Panc1 (cell line): ENCODE data around the gene GNAZ. TPM values are rescaled to one million over a fixed set of nuclear protein-coding genes. Genes with fewer than 3 reads are reported as not detected.

Experiments
- ATAC-seq: fragments of 200-7000 bp; cut with Tn5 transposase; 2 replicates; pipeline ENCODE4 v1.9.1; 2020; ENCODE audit warnings: mild to moderate bottlenecking, moderate library complexity
- BruUV-seq: library from RNA; stranded (reverse); fragments of 400-500 nt; replicated peaks from 2 replicates; lab custom pipeline; 2021; lab: Mats Ljungman, UMichigan
- CTCF ChIA-PET: fragments of 300-600 bp; sonication (Branson Sonifier 250); formaldehyde crosslinking; loops from one replicate; lab custom pipeline; 2022; ENCODE audit warnings: antibody characterized with exemption; lab: Charles Lee
- POLR2A ChIA-PET: fragments of 300-600 bp; sonication (Branson Sonifier 250); formaldehyde crosslinking; loops from one replicate; lab custom pipeline; 2022; ENCODE audit warnings: antibody characterized with exemption; lab: Charles Lee
- DNase-seq: peaks from one replicate; pipeline ENCODE4 v3.0.0-alpha.2; 2010; ENCODE audit warnings: low read depth, low spot score
- H3K27ac ChIP-seq: 2 replicates; pipeline ENCODE4 v1.5.1; 2011; ENCODE audit warnings: mild to moderate bottlenecking, low read length, inconsistent platforms
- H3K27me3 ChIP-seq: fragments of 200-500 bp; sonication (Bioruptor generic); 2 replicates; pipeline ENCODE4 v1.6.0; 2014; ENCODE audit warnings: low read length, inconsistent platforms; ENCODE audit not compliant: control insufficient read depth, insufficient read depth
- H3K36me3 ChIP-seq: fragments of 200-500 bp; sonication (Bioruptor generic); 2 replicates; pipeline ENCODE4 v1.5.1; 2014; ENCODE audit warnings: inconsistent platforms, mild to moderate bottlenecking, low read length, moderate library complexity; ENCODE audit not compliant: control insufficient read depth, insufficient read depth
- H3K4me1 ChIP-seq: 2 replicates; pipeline ENCODE4 v1.5.1; 2011; ENCODE audit warnings: inconsistent platforms, mild to moderate bottlenecking, low read length, moderate library complexity; ENCODE audit not compliant: control insufficient read depth, insufficient read depth
- H3K4me3 ChIP-seq, 2 experiments: 2 replicates each; pipeline ENCODE4 v1.5.1; 2011 to 2012; ENCODE audit warnings: low read depth in 2 of 2, low read length in 2 of 2, mild to moderate bottlenecking in 2 of 2, inconsistent platforms in 1 of 2, moderate library complexity in 1 of 2
- H3K9me3 ChIP-seq: fragments of 200-500 bp; sonication (Bioruptor generic); 2 replicates; pipeline ENCODE4 v1.5.1; 2014; ENCODE audit warnings: low read depth, mild to moderate bottlenecking, inconsistent platforms, low read length, moderate library complexity; ENCODE audit not compliant: control insufficient read depth, insufficient read depth
- CTCF ChIP-seq: fragments of 450-650 bp; IDR thresholded peaks from 2 replicates; pipeline ENCODE4 v1.5.1; 2017; ENCODE audit warnings: mild to moderate bottlenecking
- POLR2AphosphoS5 ChIP-seq: IDR thresholded peaks from 2 replicates; pipeline ENCODE4 v1.6.1; 2012; ENCODE audit warnings: mild to moderate bottlenecking, low read depth, low read length, moderate library complexity
- REST ChIP-seq, 2 experiments: IDR thresholded peaks; 2 replicates each; pipeline ENCODE4 v1.6.1; 2011 to 2012; ENCODE audit warnings: low read depth in 2 of 2, control low read depth in 1 of 2, low read length in 1 of 2, mild to moderate bottlenecking in 1 of 2, moderate library complexity in 1 of 2; ENCODE audit not compliant: insufficient read depth in 1 of 2
- SIN3A ChIP-seq: IDR thresholded peaks from 2 replicates; pipeline ENCODE4 v1.6.1; 2012; ENCODE audit warnings: low read depth, mild to moderate bottlenecking, low read length, moderate library complexity, borderline replicate concordance; ENCODE audit not compliant: insufficient read depth
- TCF7L2 ChIP-seq: IDR thresholded peaks from 2 replicates; pipeline ENCODE4 v1.6.1; 2011; ENCODE audit warnings: mild to moderate bottlenecking, low read depth, low read length, inconsistent platforms
- in situ Hi-C: cut with HindIII; loops from 2 replicates; pipeline ENCODE4 v1.10.0; 2016; ENCODE audit warnings: low sequenced_read_pairs, low pct_unique_long_range_greater_than_20kb
- intact Hi-C: fragments of 100-400 bp; cut with micrococcal nuclease; formaldehyde crosslinking; loops from one replicate; pipeline ENCODE4 v1.10.0; 2022; ENCODE audit not compliant: unreplicated experiment
- total RNA-seq: library from RNA; stranded (reverse); gene quantifications from one replicate; pipeline ENCODE4 v1.2.1, GENCODE V29; 2021; ENCODE audit not compliant: unreplicated experiment

GNAZ gene
- total RNA-seq, 1 experiment from 2014 or later = 11.9 TPM

- Histone ChIP-seq H3K27me3 (no peaks in the 10 kb centered on the region), H3K36me3 (no peaks in the 10 kb centered on the region), H3K9me3 (no peaks in the 10 kb centered on the region), H3K27ac (no peak overlapping the region), H3K4me1 (no peaks in the 10 kb centered on the region), H3K4me3 (no peak overlapping the region)
- POLR2A ChIA-PET = interaction anchor here (0.7 kb wide), 1 partner anchor 84 kb away, joined by 3 read pairs; no protein-coding TSS in a partner anchor
- ATAC-seq = no peak
- no peak for DNase-seq
- TF ChIP-seq CTCF (no peak), TCF7L2 (no peak), SIN3A (no peak)
- intact Hi-C loops (no loop called here), in situ Hi-C loops (no loop called here)
- CTCF ChIA-PET = no interaction called here
- BruUV-seq = no TSS peak
These were observed 67.1 kb downstream of the GNAZ start for GRCh38 chr22:23137468-23137867.

- POLR2A ChIA-PET = interaction anchor here (0.6 to 0.7 kb wide), 2 partner anchors 84 to 517 kb away, joined by 3 read pairs; no protein-coding TSS in a partner anchor
- in situ Hi-C loops (no loop called here), intact Hi-C loops (no loop called here)
- CTCF ChIA-PET = no interaction called here
- ATAC-seq (no peak), DNase-seq (no peak)
- H3K36me3 ChIP-seq = no peaks in the 10 kb centered on the region
- H3K4me3 ChIP-seq = no peak overlapping the region
- TF ChIP-seq POLR2AphosphoS5 = no peak
- TF ChIP-seq CTCF = no peak
- no peak for TF ChIP-seq TCF7L2
- no peak for TF ChIP-seq SIN3A
- TF ChIP-seq REST (IDR thresholded peaks at IDR 0.05; ENCODE audit: insufficient read depth in 1 of 2, low read depth in 2 of 2, low read length in 1 of 2) = no peak
- H3K4me1 ChIP-seq = no peaks in the 10 kb centered on the region
- H3K9me3 ChIP-seq = no peaks in the 10 kb centered on the region
- no TSS peak for BruUV-seq
- no peaks in the 10 kb centered on the region for H3K27me3 ChIP-seq
- H3K27ac ChIP-seq = no peak overlapping the region
These were observed 67.7 kb downstream of the GNAZ start for GRCh38 chr22:23137905-23138561.
